Measurements from ENCODE around the gene TFAP2A.

DNA sequence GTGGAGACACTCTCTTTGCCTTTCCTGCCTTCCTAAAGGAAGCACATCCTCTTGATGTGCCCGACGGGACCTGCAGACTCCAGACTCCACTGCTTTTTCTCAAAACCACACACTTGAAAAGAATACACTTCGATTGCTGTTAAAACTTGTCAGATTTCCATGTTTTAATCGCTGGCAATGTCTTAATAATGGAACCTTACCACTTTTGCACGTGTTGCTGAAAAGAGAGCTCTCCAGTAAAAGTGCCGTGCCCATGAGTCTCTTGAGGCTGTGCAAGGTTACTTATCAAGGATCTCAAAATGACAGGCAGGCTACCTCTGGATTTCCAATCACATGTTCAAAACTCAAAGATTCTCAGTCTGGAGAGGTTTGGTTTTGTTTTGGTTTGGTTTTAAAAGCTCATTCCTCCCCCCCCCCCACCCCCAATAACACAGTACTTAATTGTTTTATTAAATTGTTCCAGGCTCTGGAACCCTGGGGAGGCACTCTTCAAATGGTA lies 12.0 kb upstream of the TFAP2A start:
- TF ChIP-seq ZNF121 (CRISPR knock-in tag; IDR thresholded peaks at IDR 0.05) (no peak), SP1 (CRISPR knock-in tag; conservative IDR thresholded peaks at IDR 0.05) (no peak), ZNF138 (CRISPR knock-in tag; conservative IDR thresholded peaks at IDR 0.05) (no peak), ESRRA (CRISPR knock-in tag; IDR thresholded peaks at IDR 0.05; ENCODE audit: borderline replicate concordance) (no peak), JAZF1 (CRISPR knock-in tag; IDR thresholded peaks at IDR 0.05) (no peak), CREM (CRISPR knock-in tag; IDR thresholded peaks at IDR 0.05) (no peak), JUN (CRISPR knock-in tag; IDR thresholded peaks at IDR 0.05) (no peak)
- TF ChIP-seq, protein P1, sequence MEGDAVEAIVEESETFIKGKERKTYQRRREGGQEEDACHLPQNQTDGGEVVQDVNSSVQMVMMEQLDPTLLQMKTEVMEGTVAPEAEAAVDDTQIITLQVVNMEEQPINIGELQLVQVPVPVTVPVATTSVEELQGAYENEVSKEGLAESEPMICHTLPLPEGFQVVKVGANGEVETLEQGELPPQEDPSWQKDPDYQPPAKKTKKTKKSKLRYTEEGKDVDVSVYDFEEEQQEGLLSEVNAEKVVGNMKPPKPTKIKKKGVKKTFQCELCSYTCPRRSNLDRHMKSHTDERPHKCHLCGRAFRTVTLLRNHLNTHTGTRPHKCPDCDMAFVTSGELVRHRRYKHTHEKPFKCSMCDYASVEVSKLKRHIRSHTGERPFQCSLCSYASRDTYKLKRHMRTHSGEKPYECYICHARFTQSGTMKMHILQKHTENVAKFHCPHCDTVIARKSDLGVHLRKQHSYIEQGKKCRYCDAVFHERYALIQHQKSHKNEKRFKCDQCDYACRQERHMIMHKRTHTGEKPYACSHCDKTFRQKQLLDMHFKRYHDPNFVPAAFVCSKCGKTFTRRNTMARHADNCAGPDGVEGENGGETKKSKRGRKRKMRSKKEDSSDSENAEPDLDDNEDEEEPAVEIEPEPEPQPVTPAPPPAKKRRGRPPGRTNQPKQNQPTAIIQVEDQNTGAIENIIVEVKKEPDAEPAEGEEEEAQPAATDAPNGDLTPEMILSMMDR (IDR thresholded peaks at IDR 0.05): no peak
- TF ChIP-seq, protein P2, sequence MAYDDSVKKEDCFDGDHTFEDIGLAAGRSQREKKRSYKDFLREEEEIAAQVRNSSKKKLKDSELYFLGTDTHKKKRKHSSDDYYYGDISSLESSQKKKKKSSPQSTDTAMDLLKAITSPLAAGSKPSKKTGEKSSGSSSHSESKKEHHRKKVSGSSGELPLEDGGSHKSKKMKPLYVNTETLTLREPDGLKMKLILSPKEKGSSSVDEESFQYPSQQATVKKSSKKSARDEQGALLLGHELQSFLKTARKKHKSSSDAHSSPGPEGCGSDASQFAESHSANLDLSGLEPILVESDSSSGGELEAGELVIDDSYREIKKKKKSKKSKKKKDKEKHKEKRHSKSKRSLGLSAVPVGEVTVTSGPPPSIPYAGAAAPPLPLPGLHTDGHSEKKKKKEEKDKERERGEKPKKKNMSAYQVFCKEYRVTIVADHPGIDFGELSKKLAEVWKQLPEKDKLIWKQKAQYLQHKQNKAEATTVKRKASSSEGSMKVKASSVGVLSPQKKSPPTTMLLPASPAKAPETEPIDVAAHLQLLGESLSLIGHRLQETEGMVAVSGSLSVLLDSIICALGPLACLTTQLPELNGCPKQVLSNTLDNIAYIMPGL (CRISPR knock-in tag; IDR thresholded peaks at IDR 0.05): no peak
- TF ChIP-seq, protein P3, sequence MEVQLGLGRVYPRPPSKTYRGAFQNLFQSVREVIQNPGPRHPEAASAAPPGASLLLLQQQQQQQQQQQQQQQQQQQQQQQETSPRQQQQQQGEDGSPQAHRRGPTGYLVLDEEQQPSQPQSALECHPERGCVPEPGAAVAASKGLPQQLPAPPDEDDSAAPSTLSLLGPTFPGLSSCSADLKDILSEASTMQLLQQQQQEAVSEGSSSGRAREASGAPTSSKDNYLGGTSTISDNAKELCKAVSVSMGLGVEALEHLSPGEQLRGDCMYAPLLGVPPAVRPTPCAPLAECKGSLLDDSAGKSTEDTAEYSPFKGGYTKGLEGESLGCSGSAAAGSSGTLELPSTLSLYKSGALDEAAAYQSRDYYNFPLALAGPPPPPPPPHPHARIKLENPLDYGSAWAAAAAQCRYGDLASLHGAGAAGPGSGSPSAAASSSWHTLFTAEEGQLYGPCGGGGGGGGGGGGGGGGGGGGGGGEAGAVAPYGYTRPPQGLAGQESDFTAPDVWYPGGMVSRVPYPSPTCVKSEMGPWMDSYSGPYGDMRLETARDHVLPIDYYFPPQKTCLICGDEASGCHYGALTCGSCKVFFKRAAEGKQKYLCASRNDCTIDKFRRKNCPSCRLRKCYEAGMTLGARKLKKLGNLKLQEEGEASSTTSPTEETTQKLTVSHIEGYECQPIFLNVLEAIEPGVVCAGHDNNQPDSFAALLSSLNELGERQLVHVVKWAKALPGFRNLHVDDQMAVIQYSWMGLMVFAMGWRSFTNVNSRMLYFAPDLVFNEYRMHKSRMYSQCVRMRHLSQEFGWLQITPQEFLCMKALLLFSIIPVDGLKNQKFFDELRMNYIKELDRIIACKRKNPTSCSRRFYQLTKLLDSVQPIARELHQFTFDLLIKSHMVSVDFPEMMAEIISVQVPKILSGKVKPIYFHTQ (CRISPR knock-in tag; IDR thresholded peaks at IDR 0.05): no peak

All from WTC11 (cell line).